Stimulated activated CD8-positive, alpha-beta memory T cell treated with anti-CD3 and anti-CD28 coated beads, Interleukin-4, amount 100 ng/mL, for 48 hours (primary cell): ENCODE measurements around the gene FIG4.
"Not testable (repeated sequence)": the region's sequence is repeated elsewhere in the genome, so short reads cannot be mapped to it uniquely, and the experiment has no call there.

ENCODE experiments used
- DNase-seq: peaks from one replicate; pipeline ENCODE4 v3.0.0-alpha.2; 2020

Gene FIG4

GRCh38 chr6:109705258-109705657, 14.2 kb downstream of the FIG4 start:
- DNase-seq, result peak; percentile 82

GRCh38 chr6:109706513-109706912, 15.4 kb downstream of the FIG4 start:
- DNase-seq, result no peak

GRCh38 chr6:109708099-109708498, 17.0 kb downstream of the FIG4 start:
- not testable (repeated sequence) for DNase-seq

- peak; percentile 32 for DNase-seq
Measured at GRCh38 chr6:109713097-109713496, 22.0 kb downstream of the FIG4 start.

GRCh38 chr6:109714166-109714565, 23.1 kb downstream of the FIG4 start:
- no peak for DNase-seq

GRCh38 chr6:109714611-109715010, 23.5 kb downstream of the FIG4 start:
- no peak for DNase-seq

- DNase-seq, result no peak
Measured at GRCh38 chr6:109715616-109716015, 24.5 kb downstream of the FIG4 start.

GRCh38 chr6:109717971-109718370, 26.9 kb downstream of the FIG4 start:
- no peak for DNase-seq

- DNase-seq, result no peak
Measured at GRCh38 chr6:109718991-109719390, 27.9 kb downstream of the FIG4 start.

GRCh38 chr6:109720311-109720710, 29.2 kb downstream of the FIG4 start:
- no peak for DNase-seq

GRCh38 chr6:109722011-109722410, 30.9 kb downstream of the FIG4 start:
- no peak for DNase-seq

- no peak for DNase-seq
Measured at GRCh38 chr6:109722564-109723254, 31.6 kb downstream of the FIG4 start.

GRCh38 chr6:109725250-109725649, 34.2 kb downstream of the FIG4 start:
- DNase-seq, result not testable (repeated sequence)

GRCh38 chr6:109736273-109737025, 45.4 kb downstream of the FIG4 start:
- DNase-seq, result no peak

- no peak for DNase-seq
Measured at GRCh38 chr6:109738255-109738654, 47.2 kb downstream of the FIG4 start.

GRCh38 chr6:109738667-109739066, 47.6 kb downstream of the FIG4 start:
- DNase-seq, result no peak

GRCh38 chr6:109739686-109740085, 48.6 kb downstream of the FIG4 start:
- no peak for DNase-seq

GRCh38 chr6:109740787-109741186, 49.7 kb downstream of the FIG4 start:
- DNase-seq, result no peak

GRCh38 chr6:109743739-109744138, 52.6 kb downstream of the FIG4 start:
- no peak for DNase-seq

GRCh38 chr6:109744779-109745178, 53.7 kb downstream of the FIG4 start:
- DNase-seq, result not testable (repeated sequence)

- DNase-seq, result no peak
Measured at GRCh38 chr6:109747221-109747620, 56.1 kb downstream of the FIG4 start.

- DNase-seq, result no peak
Measured at GRCh38 chr6:109759098-109759955, 68.2 kb downstream of the FIG4 start.

GRCh38 chr6:109760208-109760607, 69.1 kb downstream of the FIG4 start:
- DNase-seq, result no peak

- no peak for DNase-seq
Measured at GRCh38 chr6:109762166-109762565, 71.1 kb downstream of the FIG4 start.
